ENCODE data around the gene COL27A1.

Gene COL27A1

DNA sequence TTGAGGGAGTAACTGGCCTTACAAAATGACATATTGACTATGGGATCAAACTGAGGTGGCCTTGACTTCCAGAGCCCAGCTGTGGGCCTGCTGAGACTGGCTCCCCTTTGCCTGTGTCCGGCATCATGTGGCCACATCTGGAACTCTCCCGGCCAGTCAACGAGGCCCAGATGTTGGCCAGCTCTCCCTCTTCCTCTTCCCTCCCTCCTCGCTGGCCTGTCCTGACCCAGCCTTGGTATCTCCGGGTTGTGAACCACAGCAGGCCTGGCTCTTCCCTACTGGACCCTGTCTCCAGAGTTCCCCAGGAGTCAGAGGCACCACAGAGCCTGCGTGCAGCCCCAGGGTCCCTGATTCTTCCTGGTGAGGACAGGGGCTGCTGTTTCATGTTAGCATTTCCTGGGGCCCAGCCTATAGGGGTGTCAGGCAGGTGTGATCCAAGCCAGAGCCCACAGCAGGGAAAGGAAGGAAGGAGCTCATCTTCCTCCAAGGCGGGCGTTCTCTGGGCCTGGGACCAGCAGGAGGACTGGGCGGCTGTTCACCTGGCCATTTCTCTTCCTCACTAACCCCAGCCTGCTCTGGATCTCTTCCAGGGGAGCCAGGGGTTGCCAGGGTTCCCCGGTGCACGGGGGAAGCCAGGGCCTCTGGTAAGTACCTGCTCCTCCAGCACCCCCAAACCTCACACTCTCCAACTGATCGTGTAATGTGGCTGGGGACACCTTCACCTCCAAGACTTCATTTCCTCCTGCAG lies 81.2 kb downstream of the COL27A1 start:
- intact Hi-C loops (cut with DNase I), result no loop called here

GRCh38 chr9:114237247-114237646 lies 81.9 kb downstream of the COL27A1 start:
- intact Hi-C loops (cut with DNase I), result no loop called here
- DNase-seq, result no peak

More for the DNA sequence above, 81.2 kb downstream of the COL27A1 start:
- no peak for DNase-seq

GRCh38 chr9:114237781-114238180 lies 82.4 kb downstream of the COL27A1 start:
- intact Hi-C loops (cut with DNase I), result no loop called here
- DNase-seq, result no peak

GRCh38 chr9:114238472-114238871 lies 83.1 kb downstream of the COL27A1 start:
- intact Hi-C loops (cut with DNase I), result no loop called here
- DNase-seq, result no peak

GRCh38 chr9:114238891-114239875 lies 83.8 kb downstream of the COL27A1 start:
- intact Hi-C loops (cut with DNase I), result no loop called here
- peak in 6 of 10 donors; percentile 29 to 93 (median 50) for DNase-seq

DNA sequence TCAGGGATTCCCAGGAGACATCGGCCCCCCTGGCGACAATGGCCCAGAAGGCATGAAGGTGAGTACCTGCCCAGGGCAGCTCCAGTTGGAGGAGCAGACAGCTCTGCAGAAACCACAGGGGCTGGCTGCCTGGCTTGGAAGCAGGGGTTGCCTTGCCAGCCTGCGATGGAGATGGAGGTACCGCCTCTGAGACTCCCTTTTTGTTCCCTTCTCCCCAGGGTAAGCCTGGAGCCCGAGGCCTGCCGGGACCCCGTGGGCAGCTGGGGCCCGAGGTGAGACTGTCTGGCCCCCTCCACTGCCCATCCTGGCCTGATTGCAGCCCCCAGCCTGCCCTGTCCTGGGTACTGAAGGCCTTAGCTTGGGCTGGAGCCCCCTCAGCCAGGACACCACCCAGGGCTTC lies 84.9 kb downstream of the COL27A1 start:
- DNase-seq, result no peak
- intact Hi-C loops (cut with DNase I), result no loop called here

GRCh38 chr9:114240647-114241558 lies 85.6 kb downstream of the COL27A1 start:
- intact Hi-C loops (cut with DNase I), result no loop called here

GRCh38 chr9:114242837-114243236 lies 87.5 kb downstream of the COL27A1 start:
- DNase-seq, result no peak
- intact Hi-C loops (cut with DNase I), result no loop called here

More at GRCh38 chr9:114240647-114241558, 85.6 kb downstream of the COL27A1 start:
- DNase-seq, result peak in 1 of 10 donors; percentile 52

GRCh38 chr9:114243240-114243639 lies 87.9 kb downstream of the COL27A1 start:
- DNase-seq, result no peak
- intact Hi-C loops (cut with DNase I), result no loop called here

GRCh38 chr9:114244570-114244969 lies 89.2 kb downstream of the COL27A1 start:
- intact Hi-C loops (cut with DNase I), result no loop called here
- DNase-seq, result no peak

GRCh38 chr9:114246558-114246957 lies 91.2 kb downstream of the COL27A1 start:
- DNase-seq, result no peak
- intact Hi-C loops (cut with DNase I), result no loop called here

GRCh38 chr9:114247077-114247476 lies 91.7 kb downstream of the COL27A1 start:
- intact Hi-C loops (cut with DNase I), result no loop called here
- DNase-seq, result no peak

DNA sequence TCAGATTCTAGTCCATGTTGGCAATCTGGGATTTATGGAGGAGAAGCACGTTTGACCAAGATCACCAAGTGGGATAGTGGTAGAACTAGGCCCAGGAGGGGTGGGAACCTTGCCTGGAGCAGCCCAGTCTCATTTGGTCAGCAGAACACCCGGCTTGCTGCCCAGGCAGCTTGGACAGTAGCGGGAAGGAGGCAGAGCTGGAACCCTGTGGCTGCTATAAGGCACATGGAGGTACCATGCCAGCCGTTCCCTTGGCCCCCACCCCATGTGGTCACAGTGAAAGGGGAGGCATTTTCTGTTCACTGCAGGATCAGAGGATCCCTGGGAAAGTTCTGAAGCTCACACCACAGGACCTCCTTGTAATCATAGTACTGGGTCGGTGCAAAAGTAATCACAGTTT lies 92.2 kb downstream of the COL27A1 start:
- no peak for DNase-seq
- intact Hi-C loops (cut with DNase I), result no loop called here

DNA sequence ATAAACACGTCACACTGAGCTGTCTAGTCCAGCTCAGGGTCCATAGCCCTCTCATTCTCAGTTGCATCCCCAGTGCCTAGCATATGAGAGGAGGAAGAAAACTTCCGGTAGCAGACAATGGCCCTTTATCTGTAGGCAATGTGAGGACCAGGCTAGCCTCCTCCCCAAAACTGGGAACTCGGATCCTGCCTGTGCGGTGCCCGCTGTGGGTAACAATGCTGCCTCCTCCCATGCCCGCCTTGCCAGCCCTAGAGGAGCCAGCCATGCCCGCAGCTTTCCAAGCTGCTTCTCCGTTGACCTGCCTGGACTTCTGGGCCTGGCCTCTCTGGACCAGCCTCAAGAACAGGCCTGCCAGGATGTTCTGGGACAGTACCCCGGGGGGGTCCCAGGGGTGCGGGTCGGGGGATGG lies 93.0 kb downstream of the COL27A1 start:
- peak in 1 of 10 donors; percentile 71 for DNase-seq

GRCh38 chr9:114249424-114250234 lies 94.3 kb downstream of the COL27A1 start:
- no peak for DNase-seq
- intact Hi-C loops (cut with DNase I), result loop anchor here (5.0 kb wide), 1 partner anchor 42 kb away; no protein-coding TSS in a partner anchor

More for the DNA sequence above, 93.0 kb downstream of the COL27A1 start:
- intact Hi-C loops (cut with DNase I), result no loop called here

DNA sequence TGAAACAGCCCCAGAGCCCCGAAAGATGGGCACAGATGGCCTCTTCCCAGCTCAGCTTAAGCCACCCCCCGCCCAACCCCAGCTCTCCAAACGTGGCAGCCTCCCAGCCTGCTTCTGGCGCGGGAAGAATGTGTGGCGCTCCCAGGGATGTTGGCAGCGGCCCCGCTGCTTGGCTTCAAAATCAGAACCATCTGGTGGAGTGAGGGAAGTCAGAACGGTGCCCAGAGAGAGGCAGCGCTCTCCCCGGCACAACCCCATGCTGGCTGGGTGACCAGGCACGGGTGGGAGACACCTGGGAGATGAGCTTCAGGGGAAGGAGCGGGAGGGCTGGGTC lies 94.9 kb downstream of the COL27A1 start:
- intact Hi-C loops (cut with DNase I), result loop anchor here (5.0 kb wide), 1 partner anchor 43 kb away; no protein-coding TSS in a partner anchor
- DNase-seq, result peak; percentile 76 to 98 (median 88)

GRCh38 chr9:114250648-114251047 lies 95.3 kb downstream of the COL27A1 start:
- intact Hi-C loops (cut with DNase I), result loop anchor here (5.0 kb wide), 1 partner anchor 43 kb away; no protein-coding TSS in a partner anchor
- DNase-seq, result no peak

DNA sequence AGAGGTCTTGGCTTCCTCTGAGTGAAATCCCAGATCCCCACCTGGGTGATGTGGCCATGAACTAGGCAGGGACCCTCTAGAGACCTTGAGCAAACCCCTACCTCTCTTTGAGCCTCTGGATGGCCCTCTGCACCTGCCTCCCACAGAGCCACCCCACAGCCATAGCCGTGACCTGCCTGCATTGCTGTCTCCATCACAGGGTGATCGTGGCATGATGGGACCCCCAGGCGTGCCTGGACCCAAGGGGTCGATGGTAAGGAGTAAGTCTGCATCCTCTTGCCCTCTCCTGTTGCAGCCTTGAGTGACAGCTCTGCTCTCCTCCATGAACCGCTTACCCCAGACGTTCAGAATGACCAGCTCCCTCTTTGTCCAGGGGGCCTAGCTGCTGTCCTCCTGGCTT lies 97.1 kb downstream of the COL27A1 start:
- intact Hi-C loops (cut with DNase I), result loop anchor here (5.0 kb wide), 1 partner anchor 45 kb away; no protein-coding TSS in a partner anchor
- no peak for DNase-seq

- intact Hi-C loops (cut with DNase I), result no loop called here
- DNase-seq, result no peak
Observed at GRCh38 chr9:114256827-114257328, 101.5 kb downstream of the COL27A1 start.
